ENCODE measurements around the gene KCNA10.
"Not testable (repeated sequence)": the region's sequence is repeated elsewhere in the genome, so short reads cannot be mapped to it uniquely, and the experiment has no call there.

Gene KCNA10

DNA sequence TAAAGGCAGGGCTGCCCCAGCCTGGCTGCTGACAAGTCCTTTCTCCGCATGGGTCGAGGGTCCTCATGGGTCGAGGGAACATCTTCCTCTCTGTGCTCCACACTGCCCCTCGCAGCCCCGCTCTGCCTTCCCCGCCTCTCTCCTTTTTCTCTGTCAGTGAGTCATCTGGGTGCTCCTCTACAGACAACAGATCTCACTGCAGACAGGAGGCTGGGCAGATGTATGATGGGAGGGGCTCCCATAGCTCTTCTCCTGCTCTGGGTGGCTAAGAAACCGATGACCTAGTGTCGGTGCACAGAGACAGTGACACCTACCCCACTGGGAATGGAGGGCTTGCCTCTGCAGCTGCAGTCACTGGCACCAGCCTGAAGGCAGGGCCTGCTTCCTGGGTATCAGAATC lies 5.5 kb downstream of the KCNA10 start:
- peaks cover under 1% of the 10 kb centered on the region for H3K4me1 ChIP-seq (ENCODE audit: control insufficient read depth, insufficient read depth, low read length)
- no peak overlapping the region for H3K9ac ChIP-seq (ENCODE audit: low read length in 2 of 2)
- peaks cover 2 to 3% of the 10 kb centered on the region in 2 donors for H3K27me3 ChIP-seq (ENCODE audit: control insufficient read depth in 1 of 2, insufficient read depth in 2 of 2, low read length in 2 of 2)
- H3K36me3 ChIP-seq (ENCODE audit: control insufficient read depth in 2 of 2, insufficient read depth in 2 of 2, low read length in 2 of 2) = no peaks in the 10 kb centered on the region
- H3K27ac ChIP-seq (ENCODE audit: low read length) = no peak overlapping the region
- H3K9me3 ChIP-seq (ENCODE audit: control insufficient read depth in 2 of 2, low read length in 2 of 2) = no peaks in the 10 kb centered on the region
- no peak overlapping the region for H3K4me3 ChIP-seq (ENCODE audit: low read length in 2 of 2)

DNA sequence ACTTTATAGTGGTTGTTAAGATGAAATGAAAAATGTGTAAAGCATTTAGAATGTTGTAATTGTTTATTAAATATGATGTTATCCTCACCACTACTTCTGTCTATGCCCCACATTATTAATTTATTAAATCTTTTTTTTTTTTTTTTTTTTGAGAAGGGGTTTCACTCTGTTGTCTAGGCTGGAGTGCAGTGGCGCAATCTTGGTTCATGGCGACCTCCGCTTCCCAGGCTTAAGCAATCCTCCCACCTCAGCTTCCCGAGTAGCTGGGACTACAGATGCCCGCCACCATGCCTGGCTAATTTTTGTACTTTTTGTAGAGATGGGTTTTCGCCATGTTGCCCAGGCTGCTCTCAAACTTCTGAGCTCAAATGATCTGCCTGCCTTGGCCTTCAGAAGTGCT lies 7.5 kb downstream of the KCNA10 start:
- no peaks in the 10 kb centered on the region for H3K9me3 ChIP-seq (ENCODE audit: control insufficient read depth in 2 of 2, low read length in 2 of 2)
- no peak overlapping the region for H3K9ac ChIP-seq (ENCODE audit: low read length in 2 of 2)
- no peak overlapping the region for H3K27ac ChIP-seq (ENCODE audit: low read length)
- H3K27me3 ChIP-seq (ENCODE audit: control insufficient read depth in 1 of 2, insufficient read depth in 2 of 2, low read length in 2 of 2) = peaks cover 0 to 2% of the 10 kb centered on the region in 2 donors
- no peak overlapping the region for H3K4me3 ChIP-seq (ENCODE audit: low read length in 2 of 2)
- H3K36me3 ChIP-seq (ENCODE audit: control insufficient read depth in 2 of 2, insufficient read depth in 2 of 2, low read length in 2 of 2) = no peaks in the 10 kb centered on the region
- H3K4me1 ChIP-seq (ENCODE audit: control insufficient read depth, insufficient read depth, low read length) = peaks cover 3% of the 10 kb centered on the region

DNA sequence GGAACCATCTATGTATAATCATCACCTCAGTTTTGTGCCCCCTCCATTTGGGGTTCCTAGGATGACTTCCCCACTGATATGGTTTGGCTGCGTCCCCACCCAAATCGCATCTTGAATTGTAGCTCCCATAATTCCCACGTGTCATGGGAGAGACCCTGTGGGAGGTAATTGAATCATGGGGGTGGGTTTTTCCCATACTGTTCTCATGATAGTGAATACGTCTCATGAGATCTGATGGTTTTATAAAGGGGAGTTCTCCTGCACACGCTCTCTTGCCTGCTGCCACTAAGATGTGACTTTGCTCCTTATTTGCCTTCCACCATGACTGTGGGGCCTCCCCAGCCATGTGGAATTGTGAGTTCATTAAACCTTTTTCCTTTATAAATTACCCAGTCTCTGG lies 8.1 kb downstream of the KCNA10 start:
- H3K9ac ChIP-seq (ENCODE audit: low read length in 2 of 2); H3K4me1 ChIP-seq (ENCODE audit: control insufficient read depth, insufficient read depth, low read length); H3K9me3 ChIP-seq (ENCODE audit: control insufficient read depth in 2 of 2, low read length in 2 of 2); H3K4me3 ChIP-seq (ENCODE audit: low read length in 2 of 2); H3K27me3 ChIP-seq (ENCODE audit: control insufficient read depth in 1 of 2, insufficient read depth in 2 of 2, low read length in 2 of 2); H3K36me3 ChIP-seq (ENCODE audit: control insufficient read depth in 2 of 2, insufficient read depth in 2 of 2, low read length in 2 of 2); H3K27ac ChIP-seq (ENCODE audit: low read length): not testable (repeated sequence)

DNA sequence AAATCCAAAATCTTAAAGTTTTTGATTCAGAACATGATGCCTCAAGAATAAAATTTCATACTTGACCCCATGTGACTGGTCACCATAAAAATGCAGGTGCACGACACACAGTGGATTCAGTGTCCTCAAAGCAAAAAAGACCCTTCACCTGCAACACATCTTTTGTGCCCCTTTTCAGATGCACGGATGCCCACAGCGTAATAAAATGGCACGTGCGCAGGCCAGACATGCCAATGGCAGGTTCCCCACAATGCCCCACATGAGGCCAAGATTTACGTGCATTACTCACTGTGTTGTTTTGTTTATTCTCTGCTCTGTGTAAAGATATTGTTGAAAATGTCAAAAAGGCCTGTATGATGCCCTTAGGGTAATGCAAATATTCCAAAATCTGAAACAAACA lies 9.3 kb downstream of the KCNA10 start:
- peaks cover 0 to 2% of the 10 kb centered on the region in 2 donors for H3K27me3 ChIP-seq (ENCODE audit: control insufficient read depth in 1 of 2, insufficient read depth in 2 of 2, low read length in 2 of 2)
- H3K4me3 ChIP-seq (ENCODE audit: low read length in 2 of 2) = no peak overlapping the region
- H3K27ac ChIP-seq (ENCODE audit: low read length) = no peak overlapping the region
- H3K36me3 ChIP-seq (ENCODE audit: control insufficient read depth in 2 of 2, insufficient read depth in 2 of 2, low read length in 2 of 2) = no peaks in the 10 kb centered on the region
- H3K9me3 ChIP-seq (ENCODE audit: control insufficient read depth in 2 of 2, low read length in 2 of 2) = no peaks in the 10 kb centered on the region
- H3K9ac ChIP-seq (ENCODE audit: low read length in 2 of 2) = no peak overlapping the region
- H3K4me1 ChIP-seq (ENCODE audit: control insufficient read depth, insufficient read depth, low read length) = peaks cover 3% of the 10 kb centered on the region

DNA sequence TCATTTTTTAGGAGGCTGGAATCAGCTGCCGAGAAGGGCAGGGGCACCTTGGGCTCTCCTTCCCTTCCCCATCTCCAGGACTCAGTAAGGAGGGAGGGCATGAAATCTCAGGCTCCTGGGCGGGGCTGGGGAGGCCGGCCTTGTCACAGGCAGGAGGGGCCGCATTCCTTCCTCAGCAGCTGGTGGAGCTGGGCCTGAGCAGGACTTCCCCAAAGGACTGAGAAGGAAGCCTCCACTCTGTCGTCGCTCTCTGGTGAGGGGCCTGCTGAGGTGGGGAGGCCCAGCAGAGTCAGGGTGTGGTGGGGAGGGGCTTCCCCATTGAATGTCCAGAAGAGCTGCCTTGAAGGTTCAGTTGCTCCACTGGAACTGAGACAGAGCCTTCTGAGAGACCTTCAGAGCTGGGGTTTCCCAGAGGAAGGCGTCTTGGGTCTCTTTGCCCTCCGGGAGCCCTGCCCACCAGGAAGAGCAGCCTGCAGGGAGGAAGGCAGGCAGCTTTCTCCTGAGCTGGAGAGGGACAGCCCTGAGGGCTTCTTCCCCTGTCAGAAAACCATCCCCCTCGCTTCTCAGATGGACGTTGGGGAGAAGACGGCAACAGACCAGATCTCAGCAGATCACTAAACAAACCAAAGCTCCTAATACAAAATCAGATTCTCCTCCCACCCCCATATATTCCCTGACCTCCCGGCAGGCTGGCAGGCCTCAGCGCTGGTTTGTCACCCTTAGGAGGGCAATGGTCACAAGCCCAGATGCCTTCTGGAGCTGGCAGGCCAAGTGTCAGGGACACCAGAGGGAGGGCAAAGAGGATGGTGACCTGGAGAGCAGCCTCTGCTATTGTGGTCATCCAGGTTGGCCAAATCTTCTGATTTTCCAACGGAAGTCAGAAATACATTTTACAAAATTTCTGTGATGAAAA lies 10.7 kb downstream of the KCNA10 start:
- no peak overlapping the region for H3K27ac ChIP-seq (ENCODE audit: low read length)
- no peak overlapping the region for H3K9ac ChIP-seq (ENCODE audit: low read length in 2 of 2)
- H3K9me3 ChIP-seq (ENCODE audit: control insufficient read depth in 2 of 2, low read length in 2 of 2) = no peaks in the 10 kb centered on the region
- peaks cover 3% of the 10 kb centered on the region for H3K4me1 ChIP-seq (ENCODE audit: control insufficient read depth, insufficient read depth, low read length)
- no peaks in the 10 kb centered on the region for H3K36me3 ChIP-seq (ENCODE audit: control insufficient read depth in 2 of 2, insufficient read depth in 2 of 2, low read length in 2 of 2)
- H3K27me3 ChIP-seq (ENCODE audit: control insufficient read depth in 1 of 2, insufficient read depth in 2 of 2, low read length in 2 of 2) = peaks cover 0 to 2% of the 10 kb centered on the region in 2 donors
- no peak overlapping the region for H3K4me3 ChIP-seq (ENCODE audit: low read length in 2 of 2)

DNA sequence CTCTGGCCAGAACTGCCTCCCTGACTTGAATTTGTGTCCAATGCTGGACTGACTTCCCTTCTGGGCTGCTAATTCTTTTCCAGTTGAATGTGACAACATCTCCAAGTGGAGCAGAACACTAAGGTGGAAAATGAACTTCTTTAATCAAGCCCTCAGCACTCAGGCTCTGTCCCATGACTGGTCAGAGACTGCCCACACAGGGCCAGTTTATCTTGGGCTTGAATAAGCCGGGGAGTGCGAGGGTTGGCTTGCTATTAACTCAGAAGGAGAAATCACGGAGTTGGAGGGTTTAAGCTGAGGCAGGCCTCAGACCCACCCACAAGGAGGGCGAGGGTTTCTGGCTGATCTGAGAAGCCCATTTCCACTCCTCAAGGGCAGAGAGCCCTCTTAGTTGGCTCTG lies 12.4 kb downstream of the KCNA10 start:
- Histone ChIP-seq H3K36me3 (ENCODE audit: control insufficient read depth in 2 of 2, insufficient read depth in 2 of 2, low read length in 2 of 2) (no peaks in the 10 kb centered on the region), H3K4me3 (ENCODE audit: low read length in 2 of 2) (no peak overlapping the region), H3K27me3 (ENCODE audit: control insufficient read depth in 1 of 2, insufficient read depth in 2 of 2, low read length in 2 of 2) (peaks cover 0 to 2% of the 10 kb centered on the region in 2 donors), H3K9ac (ENCODE audit: low read length in 2 of 2) (no peak overlapping the region), H3K27ac (ENCODE audit: low read length) (no peak overlapping the region), H3K4me1 (ENCODE audit: control insufficient read depth, insufficient read depth, low read length) (peaks cover 3% of the 10 kb centered on the region), H3K9me3 (ENCODE audit: control insufficient read depth in 2 of 2, low read length in 2 of 2) (no peaks in the 10 kb centered on the region)

DNA sequence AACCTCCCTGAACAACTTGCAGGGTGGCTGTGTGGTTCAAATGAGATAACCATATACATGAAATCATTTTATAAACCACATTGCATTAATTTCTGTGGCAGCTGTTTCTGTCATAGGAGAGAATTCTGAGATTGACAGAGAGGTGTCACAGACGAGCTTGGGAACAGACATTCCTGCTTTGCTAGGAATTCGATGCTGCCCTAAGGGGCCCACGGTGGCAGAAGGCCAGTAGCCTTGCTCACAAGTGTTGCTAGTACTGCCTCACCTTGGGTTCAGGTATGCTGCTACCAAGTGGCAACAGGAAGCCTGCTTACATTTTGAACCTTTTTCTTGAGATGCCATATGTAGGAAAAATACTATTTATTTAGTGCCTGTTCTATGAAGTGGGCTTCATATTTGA lies 13.4 kb downstream of the KCNA10 start:
- Histone ChIP-seq H3K27me3 (ENCODE audit: control insufficient read depth in 1 of 2, insufficient read depth in 2 of 2, low read length in 2 of 2) (peaks cover 0 to 2% of the 10 kb centered on the region in 2 donors), H3K9ac (ENCODE audit: low read length in 2 of 2) (no peak overlapping the region), H3K4me3 (ENCODE audit: low read length in 2 of 2) (no peak overlapping the region), H3K36me3 (ENCODE audit: control insufficient read depth in 2 of 2, insufficient read depth in 2 of 2, low read length in 2 of 2) (no peaks in the 10 kb centered on the region), H3K27ac (ENCODE audit: low read length) (no peak overlapping the region), H3K4me1 (ENCODE audit: control insufficient read depth, insufficient read depth, low read length) (peaks cover 3% of the 10 kb centered on the region), H3K9me3 (ENCODE audit: control insufficient read depth in 2 of 2, low read length in 2 of 2) (no peaks in the 10 kb centered on the region)

DNA sequence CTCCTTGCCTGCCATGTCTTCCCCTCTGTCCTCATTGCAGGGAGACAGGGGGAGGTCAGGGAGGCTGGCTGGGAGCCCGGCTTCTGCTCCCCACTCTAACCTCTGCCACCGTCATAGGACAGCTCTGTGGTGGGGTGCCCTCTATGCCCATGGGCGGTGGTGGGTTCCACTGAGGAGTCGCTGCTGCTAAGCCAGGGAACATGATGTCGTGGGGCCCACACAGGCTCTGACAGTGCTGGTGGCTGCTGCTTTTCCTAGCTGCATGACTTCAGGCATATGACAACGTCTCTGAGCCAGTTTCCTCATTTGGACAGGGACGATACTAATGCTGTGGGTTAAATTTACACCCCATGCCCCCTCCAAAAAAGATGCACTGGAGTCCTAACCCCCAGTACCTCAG lies 14.7 kb downstream of the KCNA10 start:
- no peak overlapping the region for H3K9ac ChIP-seq (ENCODE audit: low read length in 2 of 2)
- H3K27ac ChIP-seq (ENCODE audit: low read length) = no peak overlapping the region
- H3K4me3 ChIP-seq (ENCODE audit: low read length in 2 of 2) = no peak overlapping the region
- H3K4me1 ChIP-seq (ENCODE audit: control insufficient read depth, insufficient read depth, low read length) = peaks cover 3% of the 10 kb centered on the region
- H3K9me3 ChIP-seq (ENCODE audit: control insufficient read depth in 2 of 2, low read length in 2 of 2) = no peaks in the 10 kb centered on the region
- no peaks in the 10 kb centered on the region for H3K36me3 ChIP-seq (ENCODE audit: control insufficient read depth in 2 of 2, insufficient read depth in 2 of 2, low read length in 2 of 2)
- no peaks in the 10 kb centered on the region for H3K27me3 ChIP-seq (ENCODE audit: control insufficient read depth in 1 of 2, insufficient read depth in 2 of 2, low read length in 2 of 2)

DNA sequence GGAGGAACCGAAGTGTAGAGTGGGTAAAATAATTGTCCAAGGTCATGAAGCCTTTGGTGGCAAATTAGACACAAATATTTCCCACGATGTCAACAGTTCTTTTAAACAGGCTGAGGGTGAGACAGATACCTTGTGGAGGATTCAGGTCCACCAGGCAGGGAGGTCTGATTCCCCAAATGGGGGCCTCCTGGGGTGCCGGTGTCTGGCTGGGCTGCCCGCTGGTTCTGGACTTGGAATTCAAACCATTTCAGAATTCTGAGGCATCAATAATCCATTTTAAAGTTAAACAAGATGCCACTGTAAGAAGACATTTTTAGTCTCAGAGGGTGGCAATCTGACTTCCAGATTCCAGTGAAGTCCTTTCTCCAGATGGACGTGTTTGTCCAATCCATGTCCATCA lies 15.5 kb downstream of the KCNA10 start:
- no peak overlapping the region for H3K27ac ChIP-seq (ENCODE audit: low read length)
- no peaks in the 10 kb centered on the region for H3K9me3 ChIP-seq (ENCODE audit: control insufficient read depth in 2 of 2, low read length in 2 of 2)
- no peaks in the 10 kb centered on the region for H3K36me3 ChIP-seq (ENCODE audit: control insufficient read depth in 2 of 2, insufficient read depth in 2 of 2, low read length in 2 of 2)
- peaks cover 0 to 2% of the 10 kb centered on the region in 2 donors for H3K27me3 ChIP-seq (ENCODE audit: control insufficient read depth in 1 of 2, insufficient read depth in 2 of 2, low read length in 2 of 2)
- H3K4me1 ChIP-seq (ENCODE audit: control insufficient read depth, insufficient read depth, low read length) = peaks cover 2% of the 10 kb centered on the region
- H3K9ac ChIP-seq (ENCODE audit: low read length in 2 of 2) = no peak overlapping the region
- H3K4me3 ChIP-seq (ENCODE audit: low read length in 2 of 2) = no peak overlapping the region

DNA sequence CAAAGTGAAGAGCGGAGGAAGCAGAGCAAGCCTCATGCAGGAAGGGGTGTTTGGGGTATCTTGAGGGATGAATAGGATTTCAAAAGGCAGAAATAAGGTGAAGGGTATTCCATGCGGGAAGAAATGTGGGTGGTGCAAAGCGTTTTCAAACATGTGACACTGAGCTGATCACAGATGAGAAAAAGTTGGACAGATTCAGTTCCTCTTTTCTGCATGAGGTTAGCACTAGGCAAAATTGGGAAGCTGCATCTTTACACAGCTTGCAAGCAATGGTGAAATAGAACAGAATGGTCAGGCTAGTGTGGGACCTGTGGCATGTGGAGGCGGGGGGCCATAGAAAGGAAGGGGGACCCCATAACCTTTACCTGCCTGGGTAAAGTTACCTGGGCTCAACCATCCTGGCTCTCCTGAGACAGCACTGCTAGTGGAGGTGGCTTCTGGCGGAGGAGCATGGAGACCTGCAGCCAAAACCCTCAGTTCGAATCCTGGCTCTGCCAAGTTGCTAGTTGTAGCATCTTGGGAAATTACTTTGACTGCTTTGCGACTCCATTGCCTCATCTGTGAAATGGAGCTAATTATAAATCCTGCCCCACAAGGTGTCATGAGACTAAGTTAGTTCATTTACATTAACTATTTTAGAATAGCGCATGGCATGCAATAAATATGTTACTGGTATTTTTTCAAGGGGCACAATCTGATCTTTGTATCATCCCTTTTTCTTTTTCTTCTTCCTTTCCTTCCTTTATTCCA lies 16.4 kb downstream of the KCNA10 start:
- Histone ChIP-seq H3K27me3 (ENCODE audit: control insufficient read depth in 1 of 2, insufficient read depth in 2 of 2, low read length in 2 of 2) (peaks cover 0 to 2% of the 10 kb centered on the region in 2 donors), H3K4me3 (ENCODE audit: low read length in 2 of 2) (no peak overlapping the region), H3K9ac (ENCODE audit: low read length in 2 of 2) (no peak overlapping the region), H3K36me3 (ENCODE audit: control insufficient read depth in 2 of 2, insufficient read depth in 2 of 2, low read length in 2 of 2) (no peaks in the 10 kb centered on the region), H3K27ac (ENCODE audit: low read length) (no peak overlapping the region), H3K4me1 (ENCODE audit: control insufficient read depth, insufficient read depth, low read length) (no peaks in the 10 kb centered on the region), H3K9me3 (ENCODE audit: control insufficient read depth in 2 of 2, low read length in 2 of 2) (no peaks in the 10 kb centered on the region)

Data from stomach smooth muscle (tissue), 2 donors.